HL-60 (cell line): ENCODE data around the gene DLL3.

Experiments used
- DNase-seq, 2 experiments: peaks; one replicate each; pipeline ENCODE4 v3.0.0-alpha.2; 2010 to 2020; ENCODE audit warnings: low read depth in 1 of 2, low spot score in 1 of 2
- H3K27ac ChIP-seq: fragments of 250-450 bp; sonication (Bioruptor Pico); replicated peaks from 2 replicates; pipeline ENCODE4 v1.5.1; 2020; ENCODE audit warnings: mild to moderate bottlenecking, moderate library complexity
- H3K27me3 ChIP-seq: fragments of 250-450 bp; sonication (Bioruptor Pico); 2 replicates; pipeline ENCODE4 v1.5.1; 2021; ENCODE audit warnings: mild to moderate bottlenecking, moderate library complexity; ENCODE audit not compliant: insufficient read depth, poor library complexity, severe bottlenecking
- H3K4me3 ChIP-seq: replicated peaks from 2 replicates; pipeline ENCODE4 v1.5.1; 2011; ENCODE audit warnings: mild to moderate bottlenecking, control low read depth, low read length; ENCODE audit not compliant: insufficient read depth
- CTCF ChIP-seq: IDR thresholded peaks from one replicate; pipeline ENCODE4 v1.5.1; 2011; ENCODE audit warnings: low read length, control low read depth, inconsistent platforms; ENCODE audit not compliant: insufficient read depth
- GABPA ChIP-seq: IDR thresholded peaks from 2 replicates; pipeline ENCODE4 v1.6.1; 2012; ENCODE audit warnings: low read depth
- POLR2AphosphoS5 ChIP-seq: IDR thresholded peaks from 2 replicates; pipeline ENCODE4 v1.6.1; 2012; ENCODE audit warnings: low read depth
- REST ChIP-seq: IDR thresholded peaks from 2 replicates; pipeline ENCODE4 v1.6.1; 2012; ENCODE audit warnings: low read depth; ENCODE audit not compliant: insufficient replicate concordance
- SPI1 ChIP-seq: IDR thresholded peaks from 2 replicates; pipeline ENCODE4 v1.6.1; 2012; ENCODE audit warnings: low read depth, mild to moderate bottlenecking, borderline replicate concordance

The DLL3 gene

GRCh38 chr19:39539518-39540332 is 41.0 kb downstream of the DLL3 start, which contains the start of gene EID2:
EID2 (minus strand) TSS chr19:39540161; CDS start chr19:39540079, 82 bp downstream.
- Histone ChIP-seq H3K4me3 (peak within 1 kb of the TSS; percentile 89), H3K27me3 (no peaks in the 10 kb centered on the region), H3K27ac (peak within 1 kb of the TSS; percentile 68)
- no peak for TF ChIP-seq SPI1
- peak; percentile 46 for TF ChIP-seq CTCF
- TF ChIP-seq GABPA = no peak
- TF ChIP-seq POLR2AphosphoS5 = peak; percentile 25; the same call in 1 of the 2 replicates
- no peak for TF ChIP-seq REST
- DNase-seq = peak; percentile 77 to 94

DNA sequence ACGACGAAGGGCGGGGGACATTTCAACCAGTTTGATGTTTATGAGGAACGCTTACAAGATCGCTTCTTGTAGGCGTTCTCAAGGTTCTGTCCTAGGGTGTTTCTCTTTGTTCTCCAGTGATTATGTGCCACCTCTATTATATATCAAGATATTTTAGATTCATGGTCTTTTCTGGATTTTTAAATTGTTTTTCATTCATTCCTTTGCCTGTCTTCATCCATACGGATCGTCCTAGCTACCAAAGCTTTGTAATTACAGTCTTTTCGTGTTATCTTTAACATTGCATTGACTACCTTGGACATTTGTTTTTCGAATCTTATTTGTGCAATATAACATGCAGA is 41.6 kb downstream of the DLL3 start:
- TF ChIP-seq REST = no peak
- no peak for TF ChIP-seq GABPA
- TF ChIP-seq CTCF = no peak
- TF ChIP-seq POLR2AphosphoS5 = no peak
- TF ChIP-seq SPI1 = no peak
- H3K4me3 ChIP-seq = peak overlapping the region; percentile 89; the same call in 1 of the 2 replicates
- DNase-seq = no peak
- no peaks in the 10 kb centered on the region for H3K27me3 ChIP-seq
- no peak overlapping the region for H3K27ac ChIP-seq

DNA sequence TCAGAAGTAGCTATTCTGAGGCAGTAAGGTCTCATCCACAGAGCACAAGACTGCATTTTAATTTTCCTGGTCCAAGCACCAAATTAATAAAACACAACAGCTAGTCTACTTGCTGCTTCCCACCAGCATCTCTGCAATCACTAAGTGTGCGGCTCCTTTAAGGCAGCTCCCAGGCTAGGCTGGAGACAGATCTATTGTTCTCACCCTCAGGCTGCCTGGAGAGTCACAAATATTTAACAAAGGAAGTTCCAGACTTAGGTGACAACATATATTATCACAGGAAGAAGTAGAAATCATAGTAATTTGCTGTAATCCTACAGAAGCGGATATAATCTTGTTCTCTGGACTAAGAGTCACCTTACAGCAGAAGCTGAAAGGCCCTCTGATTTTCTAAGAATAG is 43.5 kb downstream of the DLL3 start:
- H3K27me3 ChIP-seq = no peaks in the 10 kb centered on the region
- no peak overlapping the region for H3K4me3 ChIP-seq
- DNase-seq = no peak
- no peak overlapping the region for H3K27ac ChIP-seq
- TF ChIP-seq REST (no peak), SPI1 (no peak), CTCF (no peak), GABPA (no peak), POLR2AphosphoS5 (no peak)
